Lung (tissue), 12 donors: Measurements from ENCODE around the gene ZNF334. TPM values are rescaled to one million over a fixed set of nuclear protein-coding genes. Genes with fewer than 3 reads are reported as not detected.
A peak's percentile ranks its signal among the peaks of the same experiment; 100 is the strongest.

ENCODE experiments used
- ATAC-seq: fragments of 200-7000 bp; cut with Tn5 transposase; one replicate; pipeline ENCODE4 v1.9.1; 2020; ENCODE audit warnings: moderate number of reproducible peaks; ENCODE audit not compliant: insufficient read depth, low FRiP score
- DNase-seq, 3 donors: peaks; one replicate each; pipeline ENCODE4 v3.0.0-alpha.2; 2013 to 2017
- H3K27ac ChIP-seq, 2 donors: one replicate each; pipeline ENCODE4 v1.5.1; 2013; ENCODE audit warnings: mild to moderate bottlenecking in 2 of 2, moderate library complexity in 2 of 2, control low read depth in 1 of 2, inconsistent platforms in 1 of 2, low read depth in 1 of 2, low read length in 1 of 2
- H3K27me3 ChIP-seq, 3 donors: one replicate each; pipeline ENCODE4 v1.5.1; 2013; ENCODE audit warnings: low read length in 2 of 3; ENCODE audit not compliant: control insufficient read depth in 3 of 3, insufficient read depth in 3 of 3
- H3K36me3 ChIP-seq, 4 donors: one replicate each; pipeline ENCODE4 v1.5.1; 2013; ENCODE audit warnings: low read length in 4 of 4, mild to moderate bottlenecking in 1 of 4, moderate library complexity in 1 of 4; ENCODE audit not compliant: control insufficient read depth in 4 of 4, insufficient read depth in 4 of 4
- H3K4me1 ChIP-seq, 5 donors: one replicate each; pipeline ENCODE4 v1.5.1; 2013; ENCODE audit warnings: low read length in 5 of 5, mild to moderate bottlenecking in 2 of 5, moderate library complexity in 1 of 5; ENCODE audit not compliant: control insufficient read depth in 5 of 5, insufficient read depth in 5 of 5
- H3K4me3 ChIP-seq: one replicate; pipeline ENCODE4 v1.5.1; 2013; ENCODE audit warnings: mild to moderate bottlenecking, control low read depth, moderate library complexity
- H3K9ac ChIP-seq, 2 donors: one replicate each; pipeline ENCODE4 v1.5.1; 2013; ENCODE audit warnings: low read length in 2 of 2, control low read depth in 1 of 2; ENCODE audit not compliant: insufficient read depth in 1 of 2
- H3K9me3 ChIP-seq, 4 donors: one replicate each; pipeline ENCODE4 v1.5.1; 2013; ENCODE audit warnings: low read length in 3 of 4, mild to moderate bottlenecking in 1 of 4, moderate library complexity in 1 of 4; ENCODE audit not compliant: control insufficient read depth in 4 of 4, insufficient read depth in 3 of 4
- WGBS, 2 donors: extraction: QIAGEN DNeasy Blood & Tissue Kit; methylation state at CpG; one replicate each; pipeline ENCODE4 v1.1.7; 2013; 5-methylcytosine and 5-hydroxymethylcytosine counted together
- polyA plus RNA-seq, 2 donors: library from polyadenylated mRNA; stranded (reverse); fragments of 200-250 nt; gene quantifications; one replicate each; pipeline ENCODE4 v1.2.1, GENCODE V29; 2013
- total RNA-seq, 2 donors: library from RNA; depleted of rRNA in 1 of 2; stranded (reverse); fragments of >200 nt in 1 of 2; gene quantifications; one replicate each; pipeline ENCODE4 v1.2.1, GENCODE V29; 2014 to 2021
- TF ChIP-seq, protein P1 (sequence below): IDR thresholded peaks from 2 replicates; pipeline ENCODE4 v1.5.1; 2012; ENCODE audit warnings: mild to moderate bottlenecking; ENCODE audit errors: control extremely low read depth, extremely low read depth
- donor health status: control.
- donor health status: control.
- donor health status: Bipolar disorder and iron deficiency.
- donor health status: healthy.
- donor health status: DM: yes; HTN: yes; CAD: no.

ZNF334 gene
- total and polyA plus RNA-seq, 4 donors, result 1.4 to 25.3 (median 5.3) TPM

- DNase-seq (peak; percentile 33 to 58 (median 34)), ATAC-seq (no peak)
- Histone ChIP-seq H3K4me1 (no peaks in the 10 kb centered on the region), H3K27ac (no peak overlapping the region), H3K9ac (no peak overlapping the region), H3K9me3 (peaks cover 0 to 7% (median 0%) of the 10 kb centered on the region in 4 donors), H3K36me3 (no peaks in the 10 kb centered on the region), H3K4me3 (no peak overlapping the region), H3K27me3 (peaks cover 6 to 17% (median 12%) of the 10 kb centered on the region in 3 donors)
- TF ChIP-seq, protein P1, sequence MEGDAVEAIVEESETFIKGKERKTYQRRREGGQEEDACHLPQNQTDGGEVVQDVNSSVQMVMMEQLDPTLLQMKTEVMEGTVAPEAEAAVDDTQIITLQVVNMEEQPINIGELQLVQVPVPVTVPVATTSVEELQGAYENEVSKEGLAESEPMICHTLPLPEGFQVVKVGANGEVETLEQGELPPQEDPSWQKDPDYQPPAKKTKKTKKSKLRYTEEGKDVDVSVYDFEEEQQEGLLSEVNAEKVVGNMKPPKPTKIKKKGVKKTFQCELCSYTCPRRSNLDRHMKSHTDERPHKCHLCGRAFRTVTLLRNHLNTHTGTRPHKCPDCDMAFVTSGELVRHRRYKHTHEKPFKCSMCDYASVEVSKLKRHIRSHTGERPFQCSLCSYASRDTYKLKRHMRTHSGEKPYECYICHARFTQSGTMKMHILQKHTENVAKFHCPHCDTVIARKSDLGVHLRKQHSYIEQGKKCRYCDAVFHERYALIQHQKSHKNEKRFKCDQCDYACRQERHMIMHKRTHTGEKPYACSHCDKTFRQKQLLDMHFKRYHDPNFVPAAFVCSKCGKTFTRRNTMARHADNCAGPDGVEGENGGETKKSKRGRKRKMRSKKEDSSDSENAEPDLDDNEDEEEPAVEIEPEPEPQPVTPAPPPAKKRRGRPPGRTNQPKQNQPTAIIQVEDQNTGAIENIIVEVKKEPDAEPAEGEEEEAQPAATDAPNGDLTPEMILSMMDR, result peak; percentile 43
- WGBS, 2 donors, result 22 to 31% methylated on average over 4 of the region's 4 CpGs
These were observed 7.7 kb upstream of the ZNF334 start for GRCh38 chr20:46520976-46521579.

DNA sequence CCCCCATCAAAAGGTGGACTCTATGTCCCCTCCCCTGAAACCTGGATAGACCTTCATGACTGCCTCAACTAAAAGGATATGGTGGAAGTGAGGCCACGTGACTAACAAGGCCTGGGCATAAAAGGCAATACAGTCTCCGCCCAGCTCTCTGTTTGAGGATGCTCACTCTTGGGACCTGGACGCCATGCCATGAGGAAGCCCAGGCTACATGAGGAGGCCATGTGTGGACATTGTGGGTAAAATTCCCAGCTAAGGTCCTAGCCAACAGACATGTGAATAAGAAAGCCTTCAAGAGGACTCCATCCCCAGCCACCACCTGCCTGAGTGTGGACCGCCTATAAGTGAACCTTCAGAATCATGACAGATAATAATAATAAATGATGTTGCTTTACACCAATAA, 7.2 kb upstream of the ZNF334 start:
- Histone ChIP-seq H3K27me3 (peaks cover 6 to 17% (median 12%) of the 10 kb centered on the region in 3 donors), H3K27ac (no peak overlapping the region), H3K9ac (no peak overlapping the region), H3K36me3 (no peaks in the 10 kb centered on the region), H3K4me1 (no peaks in the 10 kb centered on the region), H3K4me3 (no peak overlapping the region), H3K9me3 (peaks cover 0 to 7% (median 0%) of the 10 kb centered on the region in 4 donors)
- TF ChIP-seq, protein P1, result no peak
- WGBS, 2 donors, result 89 to 95% methylated on average over 4 of the region's 4 CpGs
- no peak for ATAC-seq
- no peak for DNase-seq

DNA sequence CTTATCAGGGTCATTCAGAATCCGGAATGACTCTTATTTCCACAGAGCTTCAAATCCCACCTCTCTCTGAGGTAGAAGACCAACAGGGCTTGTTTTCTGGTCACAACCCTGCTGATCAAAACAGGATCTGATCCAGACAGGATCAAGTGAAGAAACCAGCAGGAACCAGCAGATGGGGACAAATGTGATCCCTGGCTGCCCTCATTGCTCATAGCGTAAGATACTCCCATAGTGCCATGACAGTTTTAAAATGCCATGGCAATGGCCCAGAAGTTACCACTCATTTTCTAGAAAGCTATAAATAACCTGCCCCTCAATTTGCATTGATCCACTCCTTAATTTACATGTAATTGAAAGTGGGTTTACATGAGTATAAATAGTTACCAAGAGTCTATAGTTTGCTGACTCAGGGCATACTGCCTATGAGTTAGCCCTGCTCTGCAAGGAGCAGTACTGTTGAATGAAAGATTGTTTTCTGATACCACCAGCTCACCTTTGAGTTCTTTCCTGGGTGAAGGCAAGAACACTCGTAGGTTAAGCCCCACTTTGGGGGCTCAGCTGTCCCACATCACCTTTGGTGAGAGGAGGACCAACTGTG, 6.2 kb upstream of the ZNF334 start:
- no peak overlapping the region for H3K9ac ChIP-seq
- DNase-seq, result no peak
- H3K4me3 ChIP-seq, result no peak overlapping the region
- no peak overlapping the region for H3K27ac ChIP-seq
- ATAC-seq, result no peak
- TF ChIP-seq, protein P1, result no peak
- no peaks in the 10 kb centered on the region for H3K4me1 ChIP-seq
- H3K9me3 ChIP-seq, result peaks cover 0 to 7% (median 0%) of the 10 kb centered on the region in 4 donors
- no peaks in the 10 kb centered on the region for H3K36me3 ChIP-seq
- 69 to 90% methylated on average over 3 of the region's 3 CpGs for WGBS, 2 donors
- H3K27me3 ChIP-seq, result peaks cover 6 to 17% (median 12%) of the 10 kb centered on the region in 3 donors
